GM19239 (cell line): ENCODE data around the gene HAUS3.
"Not testable (repeated sequence)": the region's sequence is repeated elsewhere in the genome, so short reads cannot be mapped to it uniquely, and the experiment has no call there.

Source experiments
- DNase-seq: peaks from one replicate; pipeline ENCODE4 v3.0.0; 2011; ENCODE audit warnings: low spot score; ENCODE audit not compliant: insufficient read length
- FAIRE-seq: peaks from 2 replicates; lab custom pipeline; 2011; peaks lifted over from hg19 to GRCh38; lab: Jason Lieb, UNC

Gene HAUS3

DNA sequence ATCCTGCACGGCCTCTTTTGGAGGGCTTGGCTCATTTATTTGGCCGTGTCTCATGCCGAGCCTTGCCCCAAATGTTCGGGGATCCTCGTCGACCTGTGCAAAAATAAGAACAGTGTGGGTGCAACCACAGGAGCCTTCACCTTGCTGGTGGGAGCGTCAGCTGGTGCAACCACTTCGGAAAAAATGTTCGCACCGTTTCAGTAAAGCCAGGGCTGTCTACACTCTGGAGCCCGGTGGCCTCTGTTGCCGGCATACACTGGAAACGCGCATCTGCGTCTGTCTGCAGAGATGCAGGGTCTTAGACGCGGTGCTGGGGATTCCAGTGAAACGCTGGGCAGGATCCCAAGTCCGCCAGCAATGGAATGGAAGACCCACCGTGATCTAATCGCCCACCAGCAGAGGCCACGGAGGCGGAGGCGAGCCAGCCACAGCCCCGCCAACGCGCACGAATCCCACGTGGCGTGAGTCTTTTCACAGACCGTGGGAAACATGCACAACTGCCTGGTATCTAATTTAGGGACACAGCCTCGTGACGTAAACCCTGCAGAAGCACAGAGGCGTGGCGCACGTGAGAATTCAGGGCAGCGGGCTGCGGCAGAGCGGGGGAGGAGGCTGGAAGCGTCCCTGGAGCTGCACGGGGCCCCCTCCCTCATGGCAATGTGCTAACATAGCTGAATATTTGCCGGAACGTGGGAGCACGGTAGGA is 33.8 kb upstream of the HAUS3 start:
- DNase-seq (no peak), FAIRE-seq (no peak)

DNA sequence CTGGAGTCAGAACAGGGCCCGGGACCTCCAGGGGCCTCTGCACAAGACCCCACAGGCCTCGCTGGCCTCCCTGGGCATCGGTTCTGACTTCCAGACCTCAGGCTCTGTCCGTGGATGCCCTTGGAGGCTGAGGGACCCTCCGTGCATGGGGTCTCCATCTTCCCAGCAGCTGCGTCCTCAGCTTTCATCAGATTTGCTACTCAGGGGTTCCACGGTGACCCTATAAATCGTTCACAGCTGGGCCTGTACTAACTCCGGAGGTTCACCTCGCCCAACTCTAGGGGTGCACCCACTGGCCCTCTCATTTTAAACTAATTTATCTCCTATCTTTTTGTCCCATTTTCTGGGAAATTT is 33.1 kb upstream of the HAUS3 start:
- not testable (repeated sequence) for FAIRE-seq

DNA sequence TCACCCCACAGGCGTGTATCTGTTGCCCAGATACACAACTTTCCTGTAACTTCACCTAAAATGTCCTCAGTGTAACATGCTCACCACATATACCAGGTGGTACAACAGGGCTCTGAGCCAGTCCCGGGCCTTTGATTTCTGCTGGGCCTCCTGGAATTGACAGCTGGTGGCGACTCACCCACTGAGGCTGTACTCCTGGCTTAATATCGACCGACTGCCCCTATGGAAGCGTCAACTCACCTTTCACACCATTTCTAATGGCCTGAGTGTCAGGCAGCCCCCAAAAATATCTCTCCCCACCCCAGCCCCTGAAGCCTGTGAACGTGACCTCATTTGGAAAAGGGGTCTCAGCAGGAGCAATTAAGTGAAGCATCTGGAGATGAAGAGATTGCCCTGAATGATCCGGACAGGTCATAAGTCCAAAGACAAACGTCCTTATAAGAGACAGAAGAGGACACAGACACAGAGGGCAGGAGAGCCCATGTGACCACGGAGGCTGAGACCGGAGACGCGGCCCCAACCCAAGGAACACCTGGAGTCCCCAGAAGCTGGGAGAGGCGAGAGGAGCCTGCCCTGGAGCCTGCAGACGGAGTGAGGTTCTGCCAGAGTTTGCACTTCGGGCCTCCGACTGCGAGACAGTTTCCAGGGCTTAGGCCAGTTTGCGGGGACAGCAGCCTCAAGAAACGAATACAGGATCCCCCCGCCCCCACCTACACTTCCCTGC is 32.6 kb upstream of the HAUS3 start:
- DNase-seq = no peak
- FAIRE-seq = no peak

More for the DNA sequence above, 33.1 kb upstream of the HAUS3 start:
- not testable (repeated sequence) for DNase-seq

DNA sequence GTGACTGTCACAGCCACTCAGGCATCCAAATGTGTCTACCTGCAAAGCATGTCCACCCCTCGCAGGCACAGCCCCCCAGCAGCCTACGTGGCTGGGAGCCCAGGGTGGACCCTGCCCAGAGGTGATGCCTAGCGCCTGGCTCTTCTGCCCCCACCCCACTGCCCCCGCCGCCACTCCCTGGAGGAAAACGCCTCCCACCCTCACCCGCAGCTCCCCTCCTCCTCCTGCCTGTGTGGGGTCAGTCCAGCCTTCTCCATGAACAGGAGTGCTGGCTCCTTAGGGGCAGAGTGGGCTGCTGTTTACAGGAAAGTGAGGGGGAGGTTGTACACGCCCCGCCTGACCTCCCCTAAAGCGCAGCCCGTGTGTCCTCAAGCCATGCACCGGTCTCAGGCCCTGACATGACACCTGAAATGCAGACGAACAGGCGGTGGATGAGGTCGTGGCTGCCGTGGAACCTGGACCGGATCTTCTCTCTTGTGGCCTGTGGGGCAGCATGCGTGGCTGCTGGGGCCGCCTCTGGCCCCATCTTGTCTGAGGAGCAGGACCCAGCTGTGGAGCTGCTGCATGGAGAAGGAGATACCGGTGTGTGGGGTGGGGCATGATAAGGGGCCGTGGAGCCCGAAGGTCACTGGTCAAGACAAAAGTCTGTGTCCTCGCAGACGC is 31.9 kb upstream of the HAUS3 start:
- FAIRE-seq (no peak), DNase-seq (no peak)

DNA sequence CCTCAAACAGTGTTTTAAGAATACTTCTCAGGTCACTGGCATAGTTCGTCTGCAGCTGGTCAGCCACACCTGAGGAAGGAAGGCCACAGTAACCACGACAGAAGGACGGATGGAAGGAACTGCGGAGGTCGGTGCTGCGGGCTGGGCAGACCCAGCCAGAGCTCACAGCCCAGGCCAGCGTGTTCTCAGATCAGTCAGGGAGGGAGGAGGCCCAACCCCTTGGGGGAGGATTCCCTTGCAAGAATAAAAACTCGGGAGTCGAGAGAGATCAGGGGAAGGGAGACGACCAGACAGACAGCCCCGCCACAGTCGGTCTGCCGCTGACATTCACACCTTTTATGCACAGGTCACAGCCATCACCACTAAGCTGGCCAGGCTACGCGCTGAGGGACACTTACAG is 31.3 kb upstream of the HAUS3 start:
- no peak for FAIRE-seq
- no peak for DNase-seq

DNA sequence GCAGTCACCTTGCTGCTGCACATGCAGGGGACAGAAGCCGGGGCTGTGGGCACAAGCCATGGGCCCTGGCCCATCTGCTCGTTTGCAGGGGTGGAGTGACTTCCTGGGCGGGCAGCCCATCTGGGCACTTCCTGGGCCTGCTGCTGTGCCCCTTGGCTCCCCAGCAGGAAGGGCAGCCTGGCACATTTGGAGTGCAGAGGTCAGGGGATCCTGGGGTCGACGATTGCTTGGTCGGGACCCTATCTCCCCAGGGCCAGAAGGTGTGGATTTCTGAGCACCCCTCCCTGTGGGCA is 30.9 kb upstream of the HAUS3 start:
- no peak for DNase-seq

DNA sequence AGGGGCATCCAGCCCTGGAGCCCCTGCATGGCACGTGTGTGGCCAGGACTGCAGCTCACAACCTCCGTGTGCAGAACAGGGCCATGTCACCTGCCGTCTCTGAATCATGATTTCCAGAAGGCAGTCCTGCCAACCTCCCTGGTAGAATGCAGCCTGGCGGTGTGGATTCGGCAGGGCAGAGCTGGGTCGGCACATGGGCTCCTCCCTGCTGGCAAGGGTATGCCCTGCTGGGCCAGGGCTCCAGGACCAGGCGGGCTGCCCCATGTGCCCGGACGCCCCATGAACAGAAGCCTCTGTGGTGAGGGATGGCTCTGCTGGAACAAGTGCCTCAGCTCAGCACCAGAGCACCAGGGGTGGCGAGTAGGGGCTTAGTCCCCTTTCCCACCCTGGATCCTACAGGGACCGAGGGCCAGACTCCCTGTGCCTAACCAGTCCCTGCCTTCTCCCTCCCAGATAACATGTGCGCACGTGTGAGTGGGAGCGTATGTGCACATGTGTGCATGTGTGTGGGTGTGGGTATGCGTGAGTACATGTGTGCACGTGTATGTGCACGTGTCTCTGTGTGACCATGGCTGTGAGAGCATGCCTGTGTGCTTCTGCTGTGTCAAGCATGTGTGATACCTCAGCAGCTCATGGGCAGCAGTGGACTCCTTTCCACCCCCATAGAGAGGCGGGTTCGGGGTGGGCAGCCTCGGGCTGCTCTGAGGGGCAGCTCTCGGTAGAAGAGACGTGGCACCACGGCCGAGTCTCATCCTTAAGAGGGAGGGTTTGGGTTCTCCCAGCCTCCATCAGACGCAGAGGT is 30.3 kb upstream of the HAUS3 start:
- DNase-seq = no peak
- no peak for FAIRE-seq

More for the DNA sequence above, 30.9 kb upstream of the HAUS3 start:
- no peak for FAIRE-seq

DNA sequence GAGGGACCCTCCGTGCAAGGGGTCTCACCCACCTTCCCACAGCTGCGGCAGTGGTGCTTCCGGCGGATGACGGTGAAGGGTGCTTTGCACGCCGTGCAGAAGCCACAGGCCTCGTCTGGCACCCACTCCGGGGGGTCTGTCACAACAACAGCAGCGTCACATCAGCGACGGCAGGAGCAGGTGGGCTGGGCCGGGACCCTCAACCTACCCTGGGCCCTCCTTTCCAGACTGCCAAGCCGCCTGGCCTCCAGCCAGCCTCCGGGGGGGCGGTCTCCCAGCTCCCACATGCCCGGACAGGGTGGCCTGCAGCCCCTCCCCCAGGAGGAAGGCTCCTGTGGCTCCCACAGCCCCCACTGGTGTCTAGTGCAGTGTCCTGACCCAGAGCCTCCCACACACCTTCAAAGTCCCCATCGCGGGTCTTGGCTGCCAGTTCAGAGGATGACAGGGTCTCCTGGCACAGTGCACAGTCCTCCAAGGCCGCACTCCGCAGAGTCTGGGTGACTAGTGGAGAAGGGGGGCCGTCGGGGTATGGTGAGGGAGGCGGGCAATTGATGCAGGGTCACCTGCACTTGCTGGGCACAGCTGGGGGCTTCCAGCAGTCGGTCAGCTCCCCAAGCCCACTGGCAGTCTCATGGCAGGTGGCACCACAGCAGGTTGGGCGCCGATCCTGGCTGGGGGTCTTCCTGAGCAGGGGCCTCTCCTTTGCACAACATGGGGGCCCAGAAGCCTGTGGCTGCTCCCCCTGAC is 29.5 kb upstream of the HAUS3 start:
- DNase-seq (no peak), FAIRE-seq (no peak)

DNA sequence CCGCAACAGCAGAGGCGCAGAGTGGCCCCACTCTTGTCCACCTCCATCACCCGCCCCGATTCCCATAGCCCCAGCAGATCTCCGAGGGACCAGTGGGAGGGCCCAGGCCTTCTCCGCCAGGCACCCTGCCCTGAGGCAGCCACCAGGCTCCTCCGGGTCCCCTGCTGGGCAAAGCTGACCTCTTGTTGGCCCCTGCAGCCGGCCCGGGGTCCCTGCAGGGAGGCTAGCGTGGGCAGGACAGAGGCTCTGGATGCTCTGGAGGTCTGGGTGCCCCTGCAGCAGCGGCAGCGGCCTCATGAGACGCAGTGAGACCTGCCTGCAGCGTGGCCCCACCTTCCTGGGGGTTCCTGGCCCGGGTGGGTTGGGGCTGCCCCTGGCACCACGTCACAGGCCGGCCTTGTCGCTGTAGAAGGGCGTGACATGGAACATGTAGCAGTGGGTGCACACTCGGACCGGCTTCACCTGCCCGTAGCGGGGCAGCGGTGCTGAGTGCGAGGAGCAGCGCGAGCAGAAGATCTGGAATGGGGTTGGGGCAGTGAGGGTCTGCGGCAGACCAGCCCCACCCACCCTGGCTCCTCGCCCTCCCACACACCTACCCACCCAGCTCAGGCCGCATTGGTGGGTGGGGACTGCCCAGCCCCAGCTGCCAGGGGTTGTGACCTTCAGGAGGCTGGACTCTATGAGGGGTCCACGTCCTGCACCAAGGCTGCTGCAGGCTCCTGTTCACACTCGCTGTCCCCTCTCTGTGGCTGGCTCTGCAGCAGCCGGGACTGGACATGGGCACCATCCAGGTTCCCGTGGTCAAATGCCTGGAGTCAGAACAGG is 28.6 kb upstream of the HAUS3 start:
- FAIRE-seq (no peak), DNase-seq (no peak)

DNA sequence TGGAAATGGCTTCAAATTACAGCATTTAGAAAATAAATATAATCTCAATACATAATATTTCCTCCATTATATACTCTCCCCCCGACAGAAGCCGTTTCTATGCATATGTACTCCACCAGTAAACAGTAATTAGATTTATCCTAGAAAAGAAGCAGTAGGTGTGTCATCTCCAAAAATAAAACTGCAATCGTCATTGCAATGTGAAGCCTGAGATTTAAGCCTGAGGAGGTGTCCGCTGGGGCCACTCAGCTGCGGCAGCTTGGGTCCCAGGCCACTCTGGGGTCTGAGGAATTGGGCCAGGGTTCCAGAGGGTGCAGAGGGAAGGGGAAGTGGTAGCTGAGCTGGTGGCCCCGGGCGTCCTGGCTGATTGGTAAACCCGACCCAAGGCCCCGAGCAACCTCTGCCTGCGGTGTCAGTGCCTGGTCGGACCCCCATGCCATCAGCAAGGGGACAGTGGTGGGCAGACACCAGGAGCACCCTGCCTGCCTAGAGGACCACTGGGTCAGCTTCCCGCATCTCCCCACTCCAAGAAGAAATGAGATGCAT is 27.8 kb upstream of the HAUS3 start:
- FAIRE-seq = no peak
- DNase-seq = no peak

DNA sequence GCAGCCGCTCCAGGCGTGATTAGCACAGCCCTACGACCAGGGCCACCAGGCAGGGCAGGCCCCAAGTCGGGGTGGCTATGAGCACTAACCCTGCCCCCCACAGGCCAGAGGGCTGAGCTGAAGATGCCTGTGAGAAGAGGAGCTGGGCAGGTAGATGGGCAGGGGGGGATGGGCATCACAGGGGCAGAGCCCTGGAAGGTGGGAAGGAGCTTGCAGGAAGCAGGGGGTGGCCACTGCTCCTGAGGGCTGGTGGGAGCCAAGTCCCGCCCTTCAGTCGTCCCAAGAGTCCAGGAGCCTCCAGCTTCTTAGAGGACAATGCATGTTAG is 27.2 kb upstream of the HAUS3 start:
- DNase-seq (no peak), FAIRE-seq (no peak)

DNA sequence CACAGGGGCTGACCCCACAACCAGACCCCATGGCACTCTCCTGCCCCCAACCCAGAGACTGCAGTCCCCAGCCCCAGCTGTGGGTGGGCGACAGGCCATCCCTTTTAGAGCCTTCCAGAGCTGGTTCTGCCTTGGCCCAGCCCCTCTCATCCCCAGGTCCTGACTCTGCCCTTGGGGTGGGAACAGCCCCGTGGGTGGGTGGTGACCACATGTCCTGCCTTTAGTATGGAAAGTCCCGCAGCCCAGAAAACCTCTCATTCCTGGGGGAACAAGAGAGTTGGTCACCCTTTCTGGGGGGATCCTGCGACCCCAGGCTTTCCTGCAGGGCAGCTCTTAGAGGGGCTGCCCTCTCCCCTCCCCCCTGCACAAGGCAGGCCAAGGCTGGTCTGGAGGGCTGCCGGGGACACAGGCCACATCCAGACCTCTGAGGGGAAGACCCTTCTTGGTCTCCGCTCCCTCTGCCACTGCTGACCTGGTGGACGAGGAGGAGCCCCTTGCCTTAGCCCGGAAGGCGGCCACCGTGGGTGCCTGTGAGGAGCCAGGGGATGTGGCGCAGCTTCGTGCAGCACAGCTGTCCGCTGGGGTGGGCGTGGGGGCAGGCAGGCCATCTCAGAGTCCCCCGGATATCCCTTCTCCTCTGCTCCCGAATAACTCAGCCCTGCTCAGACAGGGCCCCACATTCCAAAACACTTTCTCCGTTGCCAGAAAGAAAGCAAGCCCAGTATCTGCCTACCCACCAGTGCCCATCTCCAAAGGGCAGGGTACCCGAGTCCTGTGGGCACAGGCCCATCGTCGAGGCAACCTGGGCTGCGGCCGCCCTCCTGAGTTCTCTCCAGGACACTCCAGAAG is 26.7 kb upstream of the HAUS3 start:
- no peak for FAIRE-seq

DNA sequence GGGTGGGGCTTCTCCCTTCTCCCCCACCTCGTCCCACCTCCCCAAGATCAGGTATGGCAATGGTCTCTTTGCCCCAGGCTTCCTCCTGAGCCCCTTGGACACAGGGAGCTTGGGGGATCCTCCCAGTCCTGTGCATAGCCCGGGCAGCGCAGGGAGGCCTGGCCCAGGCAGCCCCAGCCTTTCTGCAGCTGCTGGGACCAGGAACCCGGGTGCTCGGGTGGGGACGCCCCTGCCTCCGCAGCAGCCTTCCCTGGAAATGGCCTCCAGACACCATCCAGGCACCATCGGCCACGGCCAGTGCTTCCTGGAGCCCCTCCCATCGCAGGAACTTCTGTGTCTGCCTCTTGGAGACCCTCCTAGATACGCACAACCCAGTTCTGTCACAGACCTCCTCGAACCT is 25.9 kb upstream of the HAUS3 start:
- no peak for FAIRE-seq
- no peak for DNase-seq

More for the DNA sequence above, 26.7 kb upstream of the HAUS3 start:
- no peak for DNase-seq

DNA sequence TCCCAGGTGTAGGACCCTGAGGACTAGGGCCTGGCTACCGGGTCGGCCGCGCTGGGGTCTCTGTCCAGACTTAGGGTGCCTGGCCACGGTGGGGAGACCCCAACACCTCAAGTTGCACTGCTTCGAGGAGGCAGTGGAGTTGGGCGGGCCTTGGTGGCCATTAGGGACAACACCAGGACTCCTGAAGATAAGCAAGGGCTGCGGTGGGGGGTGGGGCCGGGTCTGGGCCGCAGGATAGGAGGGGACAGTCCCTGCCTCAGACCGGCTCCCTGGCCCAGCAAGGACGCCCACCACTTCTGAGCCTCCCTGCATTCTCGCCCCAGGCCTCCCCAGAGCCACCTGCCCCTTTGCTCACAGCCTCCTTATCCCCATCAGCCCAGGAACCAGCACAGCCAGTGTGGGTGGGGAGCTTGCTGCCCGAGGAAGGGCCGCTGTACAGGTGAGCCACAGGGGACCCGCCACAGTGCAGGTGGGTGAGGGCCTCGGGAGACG is 25.4 kb upstream of the HAUS3 start:
- no peak for FAIRE-seq
- no peak for DNase-seq

DNA sequence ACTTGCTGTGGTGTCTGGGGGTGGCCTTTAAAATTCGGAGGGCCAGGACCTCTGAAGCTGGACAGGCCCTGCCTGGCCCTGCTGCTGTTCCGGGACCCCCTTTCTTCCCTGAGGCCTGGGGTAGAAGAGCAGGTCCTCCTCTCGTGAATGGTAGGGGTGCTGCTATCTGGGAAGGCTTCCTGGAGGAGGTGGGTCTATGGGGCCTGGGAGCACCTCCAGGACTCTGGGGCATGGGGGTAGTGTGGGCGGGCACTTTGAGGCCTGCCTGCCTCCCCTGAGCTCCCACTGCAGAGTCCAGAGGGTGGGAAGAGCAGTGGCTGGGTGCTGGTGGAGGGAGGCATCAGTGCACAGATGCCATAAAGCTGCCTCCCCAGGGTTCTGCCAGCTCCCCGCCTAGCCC is 24.9 kb upstream of the HAUS3 start:
- no peak for DNase-seq
- no peak for FAIRE-seq

DNA sequence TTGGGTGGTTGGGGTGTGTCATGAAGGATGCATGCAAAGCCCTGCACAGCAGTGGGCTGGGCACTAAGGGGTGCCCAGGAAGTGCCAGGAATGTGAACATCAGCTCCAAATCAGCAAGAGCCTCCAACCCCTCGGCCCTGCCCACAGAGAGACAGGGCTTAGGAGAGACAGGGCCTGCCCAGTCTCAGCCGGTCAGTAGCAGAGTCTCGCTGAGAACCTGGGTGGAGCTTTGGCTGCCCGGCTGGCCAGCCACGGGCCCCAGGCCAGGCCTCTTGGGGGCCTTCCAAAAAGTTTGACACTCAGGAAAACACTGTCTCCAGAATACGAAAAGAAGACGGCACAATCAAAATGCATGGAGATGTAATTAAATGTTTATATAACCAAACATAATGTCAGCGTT is 24.3 kb upstream of the HAUS3 start:
- no peak for FAIRE-seq
- no peak for DNase-seq

DNA sequence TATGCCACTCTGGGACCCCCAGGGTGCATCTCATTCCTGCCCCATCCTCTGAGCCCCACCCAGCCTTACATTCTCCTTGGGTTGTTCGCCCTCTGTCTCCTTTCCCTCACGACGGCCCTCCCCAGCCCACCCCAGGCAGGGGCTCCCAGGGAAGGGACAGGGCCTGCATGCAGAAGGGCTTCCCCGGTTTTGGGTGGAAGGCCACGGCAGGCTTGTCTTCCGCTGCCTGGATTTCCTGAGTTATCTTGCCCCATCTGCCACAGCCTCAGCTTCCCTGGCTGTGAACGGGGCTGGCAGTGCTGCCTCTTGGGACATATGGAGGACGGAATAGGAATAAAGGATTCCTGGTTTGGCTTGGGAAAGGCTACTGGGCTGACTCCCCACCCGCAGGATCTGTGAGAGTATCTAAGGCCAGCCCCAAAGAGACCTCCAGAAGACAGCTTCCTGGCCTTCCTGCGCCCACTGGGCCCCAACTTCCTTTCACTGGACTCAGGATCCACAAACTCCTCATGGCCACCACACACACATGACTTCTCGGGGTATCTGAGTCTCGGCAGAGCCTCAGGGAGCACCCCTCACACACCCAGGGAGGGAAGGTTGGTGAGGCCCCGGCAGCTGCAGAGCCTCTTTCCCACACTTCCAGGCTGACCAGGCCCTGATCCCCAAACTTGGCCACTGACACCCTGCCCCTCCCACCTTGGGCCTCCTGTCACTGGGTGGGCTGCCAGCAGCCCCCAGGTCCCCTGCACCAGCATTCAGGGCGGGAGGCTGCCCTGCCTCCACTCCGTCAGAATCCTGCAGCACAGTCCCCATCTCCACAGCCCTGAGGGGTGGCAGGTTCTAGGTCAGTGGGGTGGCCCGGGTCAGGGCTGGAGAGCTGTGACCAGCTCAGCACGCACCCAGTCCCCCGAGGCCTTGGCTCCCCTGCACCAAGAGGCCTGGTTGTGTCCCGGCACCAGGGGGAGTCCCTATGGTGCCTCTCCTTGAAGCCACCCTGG is 23.5 kb upstream of the HAUS3 start:
- no peak for DNase-seq
- no peak for FAIRE-seq
